IMR-90 (cell line): Measurements from ENCODE around the gene PTPRN2. TPM values are rescaled to one million over a fixed set of nuclear protein-coding genes. Genes with fewer than 3 reads are reported as not detected.

Experiments
- ATAC-seq: fragments of 200-7000 bp; cut with Tn5 transposase; 2 replicates; pipeline ENCODE4 v1.9.1; 2020; ENCODE audit warnings: low read depth, mild to moderate bottlenecking, moderate library complexity
- BruUV-seq: library from RNA; stranded (reverse); fragments of 400-500 nt; replicated peaks from 2 replicates; lab custom pipeline; 2021; lab: Mats Ljungman, UMichigan
- CTCF ChIA-PET: fragments of 300-600 bp; formaldehyde crosslinking; extraction: SDS; loops from one replicate; lab custom pipeline; 2021; ENCODE audit warnings: antibody characterized with exemption; lab: Yijun Ruan, JAX
- POLR2A ChIA-PET: fragments of 300-600 bp; sonication (Branson Sonifier 250); formaldehyde crosslinking; loops from one replicate; lab custom pipeline; 2022; ENCODE audit warnings: antibody characterized with exemption; ENCODE audit not compliant: unreplicated experiment; lab: Charles Lee
- DNase-seq: peaks from one replicate; pipeline ENCODE4 v3.0.0; 2013
- H2AFZ ChIP-seq: replicated peaks from 2 replicates; pipeline ENCODE3; 2013; ENCODE audit warnings: low read length, mild to moderate bottlenecking; ENCODE audit not compliant: poor library complexity
- H2AK5ac ChIP-seq: 2 replicates; pipeline ENCODE4 v1.6.1; 2013; ENCODE audit warnings: low read depth, low read length, inconsistent platforms
- H2AK9ac ChIP-seq: replicated peaks from 2 replicates; pipeline ENCODE3; 2013; ENCODE audit warnings: mild to moderate bottlenecking, low read depth, low read length, moderate library complexity; ENCODE audit not compliant: poor library complexity
- H2BK120ac ChIP-seq: 2 replicates; pipeline ENCODE4 v1.6.1; 2013; ENCODE audit warnings: low read depth, low read length, inconsistent platforms
- H2BK15ac ChIP-seq: 3 replicates; pipeline ENCODE4 v1.6.1; 2013; ENCODE audit warnings: low read depth, low read length, inconsistent platforms
- H2BK20ac ChIP-seq: 2 replicates; pipeline ENCODE4 v1.6.1; 2013; ENCODE audit warnings: low read depth, mild to moderate bottlenecking, inconsistent platforms, low read length, moderate library complexity
- H2BK5ac ChIP-seq: 2 replicates; pipeline ENCODE4 v1.6.1; 2013; ENCODE audit warnings: mild to moderate bottlenecking, low read depth, low read length, inconsistent platforms; ENCODE audit not compliant: poor library complexity, severe bottlenecking
- H3K14ac ChIP-seq: replicated peaks from 2 replicates; pipeline ENCODE4 v1.6.1; 2013; ENCODE audit warnings: low read depth, low read length, inconsistent platforms
- H3K18ac ChIP-seq: 2 replicates; pipeline ENCODE4 v1.6.1; 2013; ENCODE audit warnings: low read depth, low read length, control low read depth
- H3K23ac ChIP-seq: 2 replicates; pipeline ENCODE4 v1.6.1; 2013; ENCODE audit warnings: low read depth, low read length, inconsistent platforms
- H3K27ac ChIP-seq: 2 replicates; pipeline ENCODE4 v1.5.1; 2013; ENCODE audit warnings: mild to moderate bottlenecking, control low read depth, low read length; ENCODE audit not compliant: insufficient read depth
- H3K27me3 ChIP-seq: 2 replicates; pipeline ENCODE4 v1.6.1; 2013; ENCODE audit warnings: low read length; ENCODE audit not compliant: control insufficient read depth, insufficient read depth
- H3K36me3 ChIP-seq: 2 replicates; pipeline ENCODE4 v1.6.1; 2013; ENCODE audit warnings: low read length, mixed read lengths; ENCODE audit not compliant: control insufficient read depth, insufficient read depth
- H3K4ac ChIP-seq: 2 replicates; pipeline ENCODE4 v1.6.1; 2013; ENCODE audit warnings: low read depth, low read length, inconsistent platforms
- H3K4me1 ChIP-seq: 2 replicates; pipeline ENCODE4 v1.6.1; 2013; ENCODE audit warnings: low read length, mixed read lengths; ENCODE audit not compliant: control insufficient read depth, insufficient read depth
- H3K4me2 ChIP-seq: 2 replicates; pipeline ENCODE4 v1.6.1; 2013; ENCODE audit warnings: low read depth, mild to moderate bottlenecking, control low read depth, low read length, moderate library complexity
- H3K4me3 ChIP-seq: 2 replicates; pipeline ENCODE4 v1.5.1; 2013; ENCODE audit warnings: low read depth, mild to moderate bottlenecking, control low read depth, low read length, moderate library complexity; ENCODE audit not compliant: insufficient read depth
- H3K56ac ChIP-seq: 2 replicates; pipeline ENCODE4 v1.6.1; 2013; ENCODE audit warnings: low read length, inconsistent platforms; ENCODE audit not compliant: insufficient read depth; ENCODE audit errors: extremely low read depth
- H3K79me1 ChIP-seq, 2 experiments: 2 replicates each; pipeline ENCODE4 v1.6.1; 2013; ENCODE audit warnings: low read length in 2 of 2, inconsistent platforms in 1 of 2, low read depth in 1 of 2
- H3K9ac ChIP-seq: 2 replicates; pipeline ENCODE4 v1.6.1; 2013; ENCODE audit warnings: low read depth, low read length, control low read depth
- H3K9me1 ChIP-seq: 2 replicates; pipeline ENCODE4 v1.6.1; 2013; ENCODE audit warnings: low read length, inconsistent platforms; ENCODE audit not compliant: insufficient read depth
- H3K9me3 ChIP-seq: 2 replicates; pipeline ENCODE4 v1.6.1; 2013; ENCODE audit warnings: low read length; ENCODE audit not compliant: control insufficient read depth, insufficient read depth
- H4K20me1 ChIP-seq: 2 replicates; pipeline ENCODE4 v1.6.1; 2013; ENCODE audit warnings: low read length, inconsistent platforms; ENCODE audit not compliant: insufficient read depth
- H4K5ac ChIP-seq: 2 replicates; pipeline ENCODE4 v1.6.1; 2013; ENCODE audit warnings: mild to moderate bottlenecking, low read depth, low read length, control low read depth
- H4K8ac ChIP-seq, 2 experiments: 2 replicates each; pipeline ENCODE4 v1.6.1; 2013; ENCODE audit warnings: low read depth in 2 of 2, low read length in 2 of 2, control low read depth in 1 of 2, inconsistent platforms in 1 of 2
- H4K91ac ChIP-seq: 2 replicates; pipeline ENCODE4 v1.6.1; 2013; ENCODE audit warnings: low read depth, low read length, inconsistent platforms; ENCODE audit not compliant: insufficient read depth
- CEBPB ChIP-seq: IDR thresholded peaks from 2 replicates; pipeline ENCODE4 v1.6.1; 2012; ENCODE audit warnings: low read depth, low read length, improper control_type of control experiment
- NFE2L2 ChIP-seq: fragments of 150-350 bp; IDR thresholded peaks from 2 replicates; pipeline ENCODE4 v1.6.1; 2016; ENCODE audit warnings: low read depth, mild to moderate bottlenecking, low read length
- RAD21 ChIP-seq: IDR thresholded peaks from 2 replicates; pipeline ENCODE4 v1.6.1; 2012; ENCODE audit warnings: low read length, improper control_type of control experiment
- SMC3 ChIP-seq: fragments of 150-350 bp; IDR thresholded peaks from 2 replicates; pipeline ENCODE4 v1.6.1; 2016; ENCODE audit warnings: low read depth, mild to moderate bottlenecking, antibody characterized with exemption, low read length, moderate library complexity
- WGBS, 2 experiments: methylation state at CpG; one replicate each; pipeline versions ENCODE4 v1.1.5 to v1.1.7; 2013; ENCODE audit warnings: missing lambda C conversion rate in 2 of 2; ENCODE audit not compliant: insufficient read length in 1 of 2; ENCODE audit errors: extremely low coverage in 2 of 2; 5-methylcytosine and 5-hydroxymethylcytosine counted together
- dilution Hi-C: fragments of 300-500 bp; cut with HindIII; formaldehyde crosslinking; loops from one replicate; pipeline ENCODE4 v1.14.3; 2018; ENCODE audit warnings: low sequenced_read_pairs; ENCODE audit not compliant: unreplicated experiment
- in situ Hi-C: fragments of 300-500 bp; cut with MboI; formaldehyde crosslinking; loops from 3 replicates; pipeline ENCODE4 v1.14.3; 2019; ENCODE audit warnings: low sequenced_read_pairs, inconsistent platforms, mixed read lengths
- intact Hi-C: fragments of 100-400 bp; cut with micrococcal nuclease; formaldehyde crosslinking; loops from 2 replicates; pipeline ENCODE4 v1.10.0; 2022
- polyA plus RNA-seq, 3 experiments: library from polyadenylated mRNA; depleted of rRNA; stranded (reverse); fragments of >200 nt; gene quantifications; 2 replicates each; pipeline ENCODE4 v1.2.3, GENCODE V29; 2012; ENCODE audit warnings: low replicate concordance in 1 of 3
- total RNA-seq: library from RNA; depleted of rRNA; stranded (reverse); fragments of >200 nt; gene quantifications from 2 replicates; pipeline ENCODE4 v1.2.3, GENCODE V29; 2012

The PTPRN2 gene
- total and polyA plus RNA-seq, 2 of the 4 experiments (the other 2 are of a cell fraction): 0.03 TPM; not detected in 1

GRCh38 chr7:157596026-157596425 lies 991.6 kb downstream of the PTPRN2 start:
- Histone ChIP-seq H3K18ac (no peak overlapping the region), H3K27me3 (no peaks in the 10 kb centered on the region), H2BK120ac (no peak overlapping the region), H4K8ac (no peak overlapping the region), H2BK5ac (no peak overlapping the region), H3K36me3 (no peaks in the 10 kb centered on the region), H2AK9ac (no peak overlapping the region), H3K9me3 (peaks cover 58% of the 10 kb centered on the region), H3K14ac (no peak overlapping the region), H3K9me1 (no peaks in the 10 kb centered on the region), H3K4ac (no peak overlapping the region), H4K5ac (no peak overlapping the region), H3K79me1 (no peaks in the 10 kb centered on the region), H3K4me2 (no peak overlapping the region), H3K56ac (no peak overlapping the region), H3K23ac (no peak overlapping the region), H3K9ac (no peak overlapping the region), H4K20me1 (no peaks in the 10 kb centered on the region), H3K4me3 (no peak overlapping the region), H2AFZ (no peak overlapping the region), H2BK20ac (no peak overlapping the region), H3K4me1 (no peaks in the 10 kb centered on the region), H4K91ac (no peak overlapping the region), H2BK15ac (no peak overlapping the region), H3K27ac (no peak overlapping the region), H2AK5ac (no peak overlapping the region)
- ATAC-seq (no peak), DNase-seq (no peak)
- no TSS peak for BruUV-seq
- dilution Hi-C loops (no loop called here), in situ Hi-C loops (no loop called here), intact Hi-C loops (no loop called here)
- TF ChIP-seq NFE2L2 (no peak), RAD21 (no peak), CEBPB (no peak), SMC3 (no peak)
- POLR2A ChIA-PET: no interaction called here
- 40% methylated on average over 1 of the region's 11 CpGs; no CpG with 5 or more reads in 1 of the 2 experiments for WGBS, 2 experiments
- CTCF ChIA-PET: no interaction called here
